Ovary (tissue), 3 donors: ENCODE results near the gene RB1.

ENCODE experiments used
- EP300 ChIP-seq: sonication (generic); formaldehyde crosslinking; IDR thresholded peaks from one replicate; pipeline ENCODE4 v1.6.1; 2017; ENCODE audit warnings: antibody characterized with exemption
- POLR2A ChIP-seq: fragments of 450-650 bp; IDR thresholded peaks from one replicate; pipeline ENCODE4 v1.6.1; 2017; ENCODE audit warnings: antibody characterized with exemption, mild to moderate bottlenecking, moderate library complexity
- TF ChIP-seq, protein P1 (sequence below), 3 donors: fragments of 450-650 bp in 2 of 3; fragments of 200-600 bp in 1 of 3; IDR thresholded peaks; one replicate each; pipeline versions ENCODE4 v1.5.1 to v1.8.0; 2016 to 2022; ENCODE audit warnings: antibody characterized with exemption in 3 of 3, mild to moderate bottlenecking in 1 of 3
- donor health status: DM: no; HTN: no; CAD: no.

DNA sequence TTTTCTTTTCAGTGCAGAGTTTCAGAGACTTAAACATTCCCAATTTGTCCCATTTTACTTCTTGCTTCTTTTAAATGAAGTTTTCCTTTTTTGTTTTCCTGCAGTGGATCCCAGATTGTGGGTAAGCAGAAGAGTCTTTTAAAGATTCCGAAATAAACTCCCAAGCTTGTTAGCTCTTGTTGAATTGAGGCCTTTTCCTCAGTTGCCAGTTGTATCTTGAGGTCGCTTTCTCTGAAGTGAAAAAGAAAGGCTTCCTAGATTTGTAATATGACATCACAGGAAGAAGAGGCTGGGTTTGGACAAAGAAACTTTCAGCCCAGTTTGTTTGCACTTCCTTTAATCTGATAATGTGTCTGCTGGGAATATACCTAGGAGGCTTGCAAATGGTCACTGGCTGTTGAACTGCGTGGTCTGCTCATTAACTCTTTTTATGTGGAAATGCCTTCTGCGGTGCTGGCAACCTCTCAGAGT is 109.4 kb downstream of the RB1 start, which contains the start of gene LPAR6:
- peak; percentile 29 for TF ChIP-seq POLR2A
- TF ChIP-seq, protein P1, sequence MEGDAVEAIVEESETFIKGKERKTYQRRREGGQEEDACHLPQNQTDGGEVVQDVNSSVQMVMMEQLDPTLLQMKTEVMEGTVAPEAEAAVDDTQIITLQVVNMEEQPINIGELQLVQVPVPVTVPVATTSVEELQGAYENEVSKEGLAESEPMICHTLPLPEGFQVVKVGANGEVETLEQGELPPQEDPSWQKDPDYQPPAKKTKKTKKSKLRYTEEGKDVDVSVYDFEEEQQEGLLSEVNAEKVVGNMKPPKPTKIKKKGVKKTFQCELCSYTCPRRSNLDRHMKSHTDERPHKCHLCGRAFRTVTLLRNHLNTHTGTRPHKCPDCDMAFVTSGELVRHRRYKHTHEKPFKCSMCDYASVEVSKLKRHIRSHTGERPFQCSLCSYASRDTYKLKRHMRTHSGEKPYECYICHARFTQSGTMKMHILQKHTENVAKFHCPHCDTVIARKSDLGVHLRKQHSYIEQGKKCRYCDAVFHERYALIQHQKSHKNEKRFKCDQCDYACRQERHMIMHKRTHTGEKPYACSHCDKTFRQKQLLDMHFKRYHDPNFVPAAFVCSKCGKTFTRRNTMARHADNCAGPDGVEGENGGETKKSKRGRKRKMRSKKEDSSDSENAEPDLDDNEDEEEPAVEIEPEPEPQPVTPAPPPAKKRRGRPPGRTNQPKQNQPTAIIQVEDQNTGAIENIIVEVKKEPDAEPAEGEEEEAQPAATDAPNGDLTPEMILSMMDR (IDR thresholded peaks at IDR 0.05), result no peak
- no peak for TF ChIP-seq EP300
